Tibial nerve (tissue), 3 donors: ENCODE results near the gene APLP2.

Source experiments
- CTCF ChIP-seq, 5 experiments: fragments of 200-600 bp in 3 of 5; fragments of 450-650 bp in 2 of 5; sonication (generic) in 3 of 5; IDR thresholded peaks; one replicate each; pipeline ENCODE4 v1.5.1; 2016 to 2019; ENCODE audit warnings: antibody characterized with exemption in 5 of 5, mild to moderate bottlenecking in 3 of 5, moderate library complexity in 2 of 5
- POLR2A ChIP-seq, 2 donors: fragments of 450-650 bp; IDR thresholded peaks; one replicate each; pipeline ENCODE4 v1.6.1; 2017; ENCODE audit warnings: antibody characterized with exemption in 2 of 2, mild to moderate bottlenecking in 2 of 2, moderate library complexity in 2 of 2

DNA sequence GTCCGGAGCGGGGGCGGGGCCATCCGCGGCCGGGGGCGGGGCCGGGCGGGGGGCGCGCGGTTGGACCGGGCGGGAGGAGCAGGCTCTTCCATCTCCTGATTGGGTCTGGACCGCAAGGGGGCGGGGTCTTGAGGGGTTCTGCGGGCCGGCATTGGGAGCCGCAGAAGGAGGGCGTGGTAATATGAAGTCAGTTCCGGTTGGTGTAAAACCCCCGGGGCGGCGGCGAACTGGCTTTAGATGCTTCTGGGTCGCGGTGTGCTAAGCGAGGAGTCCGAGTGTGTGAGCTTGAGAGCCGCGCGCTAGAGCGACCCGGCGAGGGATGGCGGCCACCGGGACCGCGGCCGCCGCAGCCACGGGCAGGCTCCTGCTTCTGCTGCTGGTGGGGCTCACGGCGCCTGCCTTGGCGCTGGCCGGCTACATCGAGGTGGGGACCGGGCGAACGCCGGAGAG, at the start of gene APLP2:
- no peak for TF ChIP-seq CTCF (IDR thresholded peaks at IDR 0.05)
- peak; percentile 74 to 88 for TF ChIP-seq POLR2A (IDR thresholded peaks at IDR 0.05)
